H1 (cell line): ENCODE data around the gene VAT1L. TPM values are rescaled to one million over a fixed set of nuclear protein-coding genes. Genes with fewer than 3 reads are reported as not detected.

ENCODE experiments used
- ATF2 ChIP-seq: IDR thresholded peaks from 2 replicates; pipeline ENCODE4 v1.6.1; 2012; ENCODE audit warnings: low read length, inconsistent platforms
- GTF2F1 ChIP-seq: IDR thresholded peaks from 2 replicates; pipeline ENCODE4 v1.6.1; 2012; ENCODE audit warnings: low read depth, low read length, improper control_type of control experiment, borderline replicate concordance
- POLR2A ChIP-seq, 2 experiments: IDR thresholded peaks; 1 replicate in 1 of 2; 2 replicates in 1 of 2; pipeline ENCODE4 v1.6.1; 2011; ENCODE audit warnings: low read depth in 2 of 2, low read length in 2 of 2, mild to moderate bottlenecking in 2 of 2; ENCODE audit errors: control extremely low read depth in 1 of 2
- RXRA ChIP-seq: IDR thresholded peaks from 2 replicates; pipeline ENCODE4 v1.6.1; 2011; ENCODE audit warnings: low read depth, mild to moderate bottlenecking, low read length, moderate library complexity; ENCODE audit not compliant: insufficient read depth
- polyA plus RNA-seq, 7 experiments: library from polyadenylated mRNA; depleted of rRNA in 3 of 7; stranded (reverse) in 5 of 7; unstranded in 2 of 7; fragments of >200 nt in 5 of 7; fragments of 200-250 nt in 2 of 7; gene quantifications; 1 replicate in 5 of 7; 2 replicates in 1 of 7; 4 replicates in 1 of 7; pipeline versions ENCODE4 v1.2.1 to v1.2.3, GENCODE V29; 2011 to 2013; ENCODE audit warnings: missing spikeins in 2 of 7, mixed read lengths in 2 of 7
- total RNA-seq: library from RNA; stranded (reverse); fragmentation: NEBNext Ultra II Directional; extraction: Animal tissue kit (Norgen Biotek cat#: 25700); gene quantifications from 2 replicates; pipeline ENCODE4 v1.2.1, GENCODE V29; 2021

VAT1L gene
- total and polyA plus RNA-seq, 2 of the 8 experiments (the other 6 are each of a cell fraction or from before 2014, with no cell fraction given) = 46.3 to 48.2 TPM

GRCh38 chr16:77948835-77949234 lies 160.5 kb downstream of the VAT1L start (continued):
- TF ChIP-seq RXRA (no peak), GTF2F1 (no peak), ATF2 (no peak), POLR2A (IDR thresholded peaks at IDR 0.05; ENCODE audit: control extremely low read depth in 1 of 2, low read depth in 2 of 2, low read length in 2 of 2) (no peak)
